Superior temporal gyrus (tissue), 1 donor: ENCODE measurements around the gene TOR2A.

Experiments
- DNase-seq: peaks from one replicate; pipeline ENCODE4 v3.0.0-alpha.2; 2016; ENCODE audit errors: extremely low spot score

TOR2A gene

DNA sequence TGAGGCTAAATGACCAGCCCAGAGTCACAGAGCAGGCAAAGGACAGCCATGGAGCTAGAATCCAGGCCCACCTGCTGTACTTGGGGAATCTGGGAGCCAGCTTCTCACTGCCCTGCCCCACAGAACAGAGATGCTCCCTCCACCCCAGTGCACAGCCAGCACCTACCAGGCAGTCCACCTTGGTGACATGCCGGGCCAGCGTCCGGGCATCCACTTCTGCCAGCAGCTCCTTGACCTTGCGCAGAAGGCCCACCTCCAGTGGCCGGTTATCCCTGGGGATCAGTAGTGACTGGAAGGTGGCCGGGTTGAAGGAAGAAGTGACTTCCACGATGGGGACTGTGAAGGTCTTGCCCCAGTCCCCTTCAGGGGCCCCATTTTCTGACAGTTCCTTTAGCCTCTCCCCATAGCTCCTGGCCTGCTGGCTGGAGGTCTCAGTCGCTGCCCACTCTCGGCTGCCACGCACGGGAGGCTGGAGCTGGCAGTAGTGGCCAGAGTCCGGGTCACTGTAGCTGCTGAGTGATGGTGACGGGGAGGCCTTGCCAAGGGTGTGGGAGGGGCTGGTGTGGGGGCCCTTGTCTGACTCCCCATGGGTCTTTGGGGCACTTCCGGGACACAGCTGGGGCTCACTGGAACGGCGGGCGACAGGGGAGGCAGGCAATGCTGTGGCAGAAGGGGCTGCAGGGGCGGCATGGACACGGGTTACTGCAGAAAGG, 9.5 kb upstream of the TOR2A start:
- DNase-seq: no peak

- no peak for DNase-seq
Measured at GRCh38 chr9:127742435-127743088, 7.5 kb upstream of the TOR2A start.

DNA sequence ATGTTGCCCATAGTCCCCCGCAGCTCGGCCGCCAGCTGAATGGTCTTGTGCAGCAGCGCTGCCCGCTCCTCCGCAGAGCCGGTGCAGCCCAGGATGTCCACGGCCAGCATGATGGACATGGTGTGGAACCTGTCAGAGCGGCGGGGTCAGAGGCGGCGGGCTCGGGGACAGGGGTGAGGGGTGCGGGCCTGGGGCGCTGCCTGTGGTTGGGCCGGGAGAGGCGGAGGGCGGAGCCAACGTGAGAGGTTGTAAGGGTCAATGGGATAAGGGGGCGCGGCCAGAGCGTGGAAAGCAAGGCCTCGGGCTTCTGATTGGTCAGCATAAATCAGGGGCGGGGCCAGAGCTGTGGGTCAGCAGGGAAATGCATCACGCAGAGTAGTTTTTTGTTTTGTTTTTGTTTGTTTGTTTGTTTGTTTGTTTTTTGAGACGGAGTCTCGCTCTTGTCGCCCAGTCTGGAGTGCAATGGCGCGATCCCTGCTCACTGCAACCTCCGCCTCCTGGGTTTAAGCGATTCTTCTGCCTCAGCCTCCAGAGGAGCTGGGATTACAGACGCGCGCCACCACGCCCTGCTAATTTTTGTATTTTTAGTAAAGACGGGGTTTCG, 6.8 kb upstream of the TOR2A start:
- peak; percentile 85 for DNase-seq

- no peak for DNase-seq
Measured at GRCh38 chr9:127739614-127740330, 4.7 kb upstream of the TOR2A start.

DNA sequence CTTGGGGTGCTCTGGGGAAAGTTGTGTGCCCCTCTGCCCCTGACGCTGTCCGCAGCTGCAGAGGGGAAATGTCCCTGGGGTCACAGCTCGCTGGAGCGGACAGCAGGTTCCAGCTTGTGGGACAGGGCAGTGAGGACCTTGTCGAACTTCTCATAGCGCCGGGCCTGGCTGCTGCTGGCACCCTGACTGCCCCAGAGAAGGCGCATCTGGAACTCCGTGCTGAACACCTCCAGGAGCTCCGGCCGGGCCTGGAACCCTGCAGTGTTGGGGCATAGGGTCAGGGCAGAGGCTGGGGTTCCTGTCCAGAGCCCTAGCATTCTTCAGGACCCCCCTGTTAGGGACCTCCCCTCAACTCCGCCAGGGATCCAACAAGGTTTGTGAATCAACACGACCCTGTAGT, 3.6 kb upstream of the TOR2A start:
- no peak for DNase-seq

DNA sequence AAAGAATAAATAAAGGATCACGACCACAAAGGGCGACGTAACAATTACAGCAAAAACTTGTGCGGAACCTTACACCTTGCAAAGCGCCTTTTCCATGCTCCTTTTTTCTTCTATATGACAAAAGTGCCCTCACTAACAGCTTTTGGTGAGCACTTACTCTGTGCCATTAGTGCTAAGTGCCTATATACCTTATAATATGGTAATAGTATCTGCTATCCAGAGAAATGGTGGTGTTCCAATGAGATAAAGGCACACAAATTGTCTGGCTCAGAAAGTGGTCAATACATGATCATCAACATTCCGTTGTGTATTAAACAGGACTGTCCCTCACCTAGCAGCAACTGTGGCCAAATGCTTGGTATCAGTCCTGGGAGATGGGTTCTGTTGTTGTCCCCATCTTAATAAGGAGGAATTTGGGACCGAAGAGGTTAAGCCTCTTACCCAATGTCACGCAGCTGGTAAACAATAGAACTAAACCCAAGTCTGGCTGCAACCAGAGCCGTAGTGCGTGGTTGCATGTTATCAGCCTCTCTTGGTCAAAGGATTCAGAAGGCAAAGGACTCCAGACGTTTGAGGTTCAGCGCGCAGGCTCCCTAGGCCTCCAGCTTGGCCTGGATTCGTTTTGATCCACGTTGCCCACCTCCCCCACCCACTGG, 564 bp upstream of the TOR2A start:
- no peak for DNase-seq

- DNase-seq: no peak
Measured at GRCh38 chr9:127734247-127734746, 797 bp downstream of the TOR2A start.

GRCh38 chr9:127733614-127734013, 1.5 kb downstream of the TOR2A start:
- DNase-seq: no peak

DNA sequence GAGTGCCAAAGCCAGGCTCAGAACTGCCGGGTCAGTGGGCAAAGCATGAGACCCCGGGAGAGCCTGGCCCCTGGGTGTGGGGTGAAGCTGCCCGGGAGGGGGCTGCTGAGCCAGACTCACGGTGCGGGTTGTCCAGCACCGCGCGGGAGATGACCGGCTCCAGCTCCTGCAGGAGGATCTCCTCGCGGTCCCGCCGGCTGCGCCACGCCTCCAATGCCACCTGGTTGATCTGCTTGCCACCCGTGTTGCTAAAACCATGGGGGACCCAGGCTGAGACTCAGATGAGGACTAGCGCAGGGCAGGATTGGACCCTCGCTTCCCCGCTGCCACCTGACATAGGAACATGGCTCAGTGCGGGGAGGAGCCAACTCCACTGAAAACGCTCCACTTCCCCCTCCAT, 2.6 kb downstream of the TOR2A start:
- DNase-seq: no peak

DNA sequence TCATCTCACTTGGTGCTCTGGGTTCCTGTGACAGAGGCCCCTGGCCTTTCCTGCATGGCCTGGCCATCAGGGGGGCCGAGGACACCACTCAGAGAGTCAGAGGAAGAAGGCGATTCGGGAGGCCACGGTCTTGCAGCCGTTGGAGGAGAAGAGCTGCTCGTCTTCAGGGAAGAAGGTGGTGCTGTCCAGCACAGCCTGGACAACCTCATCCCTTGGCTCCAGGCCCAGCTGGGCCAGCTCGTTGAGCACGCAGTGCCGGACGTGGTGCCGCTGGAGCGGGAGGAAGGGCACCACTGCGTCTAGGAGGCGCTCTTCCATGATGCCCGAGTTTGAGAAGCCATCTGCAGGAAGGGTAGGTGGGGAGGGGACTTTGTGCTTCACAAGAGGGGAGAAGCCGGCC, 3.2 kb downstream of the TOR2A start:
- DNase-seq: no peak

- no peak for DNase-seq
Measured at GRCh38 chr9:127730799-127731410, 4.2 kb downstream of the TOR2A start.

- no peak for DNase-seq
Measured at GRCh38 chr9:127730262-127730661, 4.8 kb downstream of the TOR2A start.

- DNase-seq: no peak
Measured at GRCh38 chr9:127729522-127730256, 5.4 kb downstream of the TOR2A start.

GRCh38 chr9:127728808-127729207, 6.3 kb downstream of the TOR2A start:
- no peak for DNase-seq

GRCh38 chr9:127726871-127727270, 8.2 kb downstream of the TOR2A start:
- DNase-seq: no peak

DNA sequence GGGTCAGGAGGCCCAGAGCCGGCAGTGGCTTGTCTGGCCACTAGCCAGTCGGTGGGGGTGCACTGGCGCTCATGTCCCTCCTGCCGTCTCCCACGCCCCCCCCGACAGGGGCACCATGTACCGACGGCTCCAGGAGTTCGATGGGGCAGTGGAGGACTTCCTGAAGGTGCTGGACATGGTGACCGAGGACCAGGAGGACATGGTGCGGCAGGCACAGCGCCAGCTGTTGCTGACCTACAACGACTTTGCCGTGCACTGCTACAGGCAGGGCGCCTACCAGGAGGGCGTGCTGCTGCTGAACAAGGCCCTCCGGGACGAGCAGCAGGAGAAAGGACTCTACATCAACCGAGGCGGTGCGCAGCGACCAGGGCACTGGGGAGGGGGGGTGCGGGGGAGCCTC, 11.1 kb downstream of the TOR2A start:
- no peak for DNase-seq

DNA sequence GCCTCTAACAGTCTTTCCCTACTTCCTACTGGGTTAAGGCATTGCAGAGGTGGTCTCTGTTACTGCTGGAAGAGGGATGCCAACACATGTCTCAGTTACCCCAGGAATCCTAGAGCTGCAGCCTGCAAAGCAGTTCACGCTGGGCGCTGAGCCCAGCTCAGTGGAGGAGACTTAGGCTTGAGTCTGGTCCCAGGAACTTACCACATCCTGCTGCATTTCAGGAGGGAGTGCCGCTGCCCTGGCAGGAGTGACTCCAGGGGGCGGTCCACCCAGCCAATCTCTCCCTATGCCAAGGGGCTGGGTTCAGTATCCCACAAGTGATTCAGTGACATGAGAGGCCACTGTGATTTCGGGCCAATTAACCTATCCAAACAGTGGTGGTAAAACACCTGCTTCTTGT, 11.7 kb downstream of the TOR2A start:
- DNase-seq: no peak

- DNase-seq: no peak
Measured at GRCh38 chr9:127723013-127723412, 12.1 kb downstream of the TOR2A start.

- DNase-seq: no peak
Measured at GRCh38 chr9:127722055-127722745, 12.9 kb downstream of the TOR2A start.

GRCh38 chr9:127721391-127721821, 13.7 kb downstream of the TOR2A start:
- no peak for DNase-seq
